Keratinocyte (primary cell): Measurements from ENCODE around the gene BTRC. TPM values are rescaled to one million over a fixed set of nuclear protein-coding genes. Genes with fewer than 3 reads are reported as not detected.

Experiments
- DNase-seq: peaks from one replicate; pipeline ENCODE4 v3.0.0-alpha.2; 2011; ENCODE audit warnings: low read depth, missing footprints, low spot score
- FAIRE-seq: peaks from 2 replicates; lab custom pipeline; 2011; peaks lifted over from hg19 to GRCh38; lab: Jason Lieb, UNC
- H2AFZ ChIP-seq: 2 replicates; pipeline ENCODE4 v1.6.0; 2012; ENCODE audit warnings: low read length, control low read depth, inconsistent platforms; ENCODE audit not compliant: control insufficient read depth
- H3K27ac ChIP-seq: 2 replicates; pipeline ENCODE4 v1.5.1; 2011; ENCODE audit warnings: low read length; ENCODE audit not compliant: control insufficient read depth, insufficient read depth
- H3K27me3 ChIP-seq: 3 replicates; pipeline ENCODE4 v1.6.0; 2011; ENCODE audit warnings: low read length; ENCODE audit not compliant: control insufficient read depth, insufficient read depth; ENCODE audit errors: extremely low read depth
- H3K36me3 ChIP-seq, 2 experiments: 2 replicates in 1 of 2; 3 replicates in 1 of 2; pipeline ENCODE4 v1.5.1; 2011; ENCODE audit warnings: low read length in 2 of 2, mild to moderate bottlenecking in 1 of 2; ENCODE audit not compliant: control insufficient read depth in 2 of 2, insufficient read depth in 2 of 2; ENCODE audit errors: extremely low read depth in 1 of 2
- H3K4me1 ChIP-seq: 3 replicates; pipeline ENCODE4 v1.5.1; 2011; ENCODE audit warnings: low read length; ENCODE audit not compliant: control insufficient read depth, insufficient read depth; ENCODE audit errors: extremely low read depth
- H3K4me2 ChIP-seq: 3 replicates; pipeline ENCODE4 v1.6.0; 2011; ENCODE audit warnings: low read depth, low read length; ENCODE audit not compliant: control insufficient read depth, insufficient read depth; ENCODE audit errors: extremely low read depth
- H3K4me3 ChIP-seq, 3 experiments: fragments of 200-600 bp in 1 of 3; sonication (generic) in 1 of 3; 2 replicates in 2 of 3; 3 replicates in 1 of 3; pipeline ENCODE4 v1.5.1; 2011 to 2016; ENCODE audit warnings: low read length in 3 of 3, mild to moderate bottlenecking in 3 of 3, control low read depth in 2 of 3, inconsistent platforms in 1 of 3, low read depth in 1 of 3, mixed read lengths in 1 of 3, mixed run types in 1 of 3, moderate library complexity in 1 of 3; ENCODE audit not compliant: control insufficient read depth in 2 of 3, insufficient read depth in 2 of 3; ENCODE audit errors: extremely low read depth in 1 of 3
- H3K79me2 ChIP-seq: 2 replicates; pipeline ENCODE4 v1.6.0; 2012; ENCODE audit warnings: low read length; ENCODE audit not compliant: control insufficient read depth, insufficient read depth
- H3K9ac ChIP-seq: 3 replicates; pipeline ENCODE4 v1.6.0; 2011; ENCODE audit warnings: low read length; ENCODE audit not compliant: control insufficient read depth, insufficient read depth; ENCODE audit errors: extremely low read depth
- H3K9me1 ChIP-seq: 3 replicates; pipeline ENCODE4 v1.6.0; 2011; ENCODE audit warnings: low read length; ENCODE audit not compliant: control insufficient read depth, insufficient read depth; ENCODE audit errors: extremely low read depth
- H3K9me3 ChIP-seq: 2 replicates; pipeline ENCODE4 v1.5.1; 2012; ENCODE audit warnings: low read depth, low read length; ENCODE audit not compliant: control insufficient read depth
- H4K20me1 ChIP-seq: 3 replicates; pipeline ENCODE4 v1.6.0; 2011; ENCODE audit warnings: low read length; ENCODE audit not compliant: control insufficient read depth, insufficient read depth; ENCODE audit errors: extremely low read depth
- EZH2 ChIP-seq: IDR thresholded peaks from one replicate; pipeline ENCODE4 v1.6.1; 2012; ENCODE audit warnings: inconsistent platforms, mild to moderate bottlenecking, low read length, moderate library complexity
- dilution Hi-C: fragments of 300-500 bp; cut with MboI; formaldehyde crosslinking; loops from one replicate; pipeline ENCODE4 v1.7.0; 2020; ENCODE audit warnings: low sequenced_read_pairs; ENCODE audit not compliant: extremely low pct_ligation_motif_present
- polyA plus RNA-seq, 5 experiments: library from polyadenylated mRNA; depleted of rRNA in 3 of 5; stranded (reverse) in 3 of 5; stranded (forward) in 1 of 5; unstranded in 1 of 5; fragments of >200 nt; gene quantifications; 1 replicate in 1 of 5; 2 replicates in 3 of 5; 3 replicates in 1 of 5; pipeline versions ENCODE4 v1.2.1 to v1.2.3, GENCODE V29; 2011 to 2012; ENCODE audit warnings: missing spikeins in 2 of 5, low read depth in 1 of 5, low replicate concordance in 1 of 5
- TF ChIP-seq, protein P1 (sequence below), 3 experiments: IDR thresholded peaks in 1 of 3; conservative IDR thresholded peaks in 1 of 3; optimal IDR thresholded peaks in 1 of 3; 2 replicates in 2 of 3; 3 replicates in 1 of 3; pipeline versions ENCODE3 to v1.5.1; 2011; ENCODE audit warnings: low read length in 3 of 3, mild to moderate bottlenecking in 3 of 3, moderate library complexity in 2 of 3, control low read depth in 1 of 3, inconsistent platforms in 1 of 3; ENCODE audit not compliant: insufficient read depth in 2 of 3; ENCODE audit errors: extremely low read depth in 1 of 3

Gene BTRC
- polyA plus RNA-seq, 1 donor (not counting 4 experiments of a cell fraction or from before 2014, with no cell fraction given) = 21.7 TPM

DNA sequence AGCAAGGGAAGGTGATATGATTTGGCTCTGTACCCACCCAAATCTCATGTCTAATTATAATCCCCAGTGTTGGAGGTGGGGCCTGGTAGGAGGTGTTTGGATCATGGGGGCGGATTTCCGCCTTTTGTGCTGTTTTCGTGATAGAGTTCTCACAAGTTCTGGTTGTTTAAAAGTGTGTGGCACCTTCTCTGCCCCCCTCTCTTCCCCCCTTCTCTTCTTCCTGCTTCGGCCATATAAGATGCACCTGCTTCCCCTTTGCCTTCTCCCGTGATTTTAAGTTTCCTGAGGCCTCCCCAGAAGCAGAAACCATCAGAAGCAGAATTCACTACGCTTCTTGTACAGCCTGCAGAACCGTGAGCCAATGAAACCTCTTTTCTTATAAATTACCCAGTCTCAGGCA is 21.1 kb downstream of the BTRC start:
- no peak for FAIRE-seq

DNA sequence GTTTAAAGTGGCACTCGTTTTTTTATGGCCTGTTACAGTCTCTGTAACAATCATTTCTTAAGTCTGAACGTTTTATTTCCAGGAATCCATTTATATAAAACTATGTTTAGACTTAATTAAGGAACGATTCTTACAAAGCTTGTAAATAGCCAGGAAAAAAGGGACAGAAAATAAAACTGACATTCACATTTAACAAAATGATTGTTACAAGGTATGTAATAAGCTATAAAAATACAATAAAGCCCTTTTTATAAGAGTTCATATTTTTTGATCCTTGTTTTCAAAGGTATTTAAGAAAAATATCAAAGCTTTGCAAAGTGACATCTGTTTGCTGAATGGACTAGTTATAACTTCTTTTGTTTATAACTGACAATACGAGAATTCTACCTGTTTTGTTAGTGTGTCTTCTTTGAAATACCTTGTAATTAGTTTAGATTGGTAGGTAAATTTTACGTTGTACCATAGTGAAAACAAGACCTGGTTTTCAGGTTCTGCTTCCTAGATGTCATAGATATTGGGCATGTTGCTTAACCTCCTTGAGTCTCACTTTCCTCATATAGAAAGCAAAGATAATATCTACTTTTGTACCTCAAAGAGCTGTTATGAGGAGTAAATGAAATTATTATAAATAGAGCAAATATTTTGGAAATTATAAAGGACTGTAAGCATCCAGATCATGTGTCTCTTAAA is 25.8 kb downstream of the BTRC start:
- FAIRE-seq = no peak

More for the DNA sequence above, 21.1 kb downstream of the BTRC start:
- Histone ChIP-seq H3K4me2 (no peak overlapping the region), H3K27me3 (no peaks in the 10 kb centered on the region), H3K36me3 (no peaks in the 10 kb centered on the region), H3K9ac (no peak overlapping the region), H3K79me2 (peaks cover 2% of the 10 kb centered on the region), H3K9me3 (no peaks in the 10 kb centered on the region), H3K4me3 (no peak overlapping the region), H4K20me1 (no peaks in the 10 kb centered on the region), H3K4me1 (peaks cover 5% of the 10 kb centered on the region), H3K27ac (no peak overlapping the region), H3K9me1 (no peaks in the 10 kb centered on the region), H2AFZ (no peak overlapping the region)
- no peak for DNase-seq
- dilution Hi-C loops = no loop called here
- no peak for TF ChIP-seq EZH2
- TF ChIP-seq, protein P1, sequence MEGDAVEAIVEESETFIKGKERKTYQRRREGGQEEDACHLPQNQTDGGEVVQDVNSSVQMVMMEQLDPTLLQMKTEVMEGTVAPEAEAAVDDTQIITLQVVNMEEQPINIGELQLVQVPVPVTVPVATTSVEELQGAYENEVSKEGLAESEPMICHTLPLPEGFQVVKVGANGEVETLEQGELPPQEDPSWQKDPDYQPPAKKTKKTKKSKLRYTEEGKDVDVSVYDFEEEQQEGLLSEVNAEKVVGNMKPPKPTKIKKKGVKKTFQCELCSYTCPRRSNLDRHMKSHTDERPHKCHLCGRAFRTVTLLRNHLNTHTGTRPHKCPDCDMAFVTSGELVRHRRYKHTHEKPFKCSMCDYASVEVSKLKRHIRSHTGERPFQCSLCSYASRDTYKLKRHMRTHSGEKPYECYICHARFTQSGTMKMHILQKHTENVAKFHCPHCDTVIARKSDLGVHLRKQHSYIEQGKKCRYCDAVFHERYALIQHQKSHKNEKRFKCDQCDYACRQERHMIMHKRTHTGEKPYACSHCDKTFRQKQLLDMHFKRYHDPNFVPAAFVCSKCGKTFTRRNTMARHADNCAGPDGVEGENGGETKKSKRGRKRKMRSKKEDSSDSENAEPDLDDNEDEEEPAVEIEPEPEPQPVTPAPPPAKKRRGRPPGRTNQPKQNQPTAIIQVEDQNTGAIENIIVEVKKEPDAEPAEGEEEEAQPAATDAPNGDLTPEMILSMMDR (optimal IDR thresholded peaks at IDR 0.05 in 1 of 3, IDR thresholded peaks at IDR 0.05 in 1 of 3, conservative IDR thresholded peaks at IDR 0.05 in 1 of 3; ENCODE audit: extremely low read depth in 1 of 3, insufficient read depth in 2 of 3, low read length in 3 of 3) = no peak

More for the DNA sequence above, 25.8 kb downstream of the BTRC start:
- H3K4me3 ChIP-seq = peak overlapping the region in 2 of 3 experiments; percentile 16 to 45
- no peaks in the 10 kb centered on the region for H3K79me2 ChIP-seq
- peaks cover 16% of the 10 kb centered on the region for H3K4me1 ChIP-seq
- peak overlapping the region; percentile 13 for H2AFZ ChIP-seq
- H4K20me1 ChIP-seq = no peaks in the 10 kb centered on the region
- peak overlapping the region; percentile 50 for H3K9ac ChIP-seq
- dilution Hi-C loops = no loop called here
- no peaks in the 10 kb centered on the region for H3K27me3 ChIP-seq
- no peak for DNase-seq
- H3K36me3 ChIP-seq = no peaks in the 10 kb centered on the region
- H3K9me1 ChIP-seq = no peaks in the 10 kb centered on the region
- no peaks in the 10 kb centered on the region for H3K9me3 ChIP-seq
- no peak for TF ChIP-seq EZH2
- TF ChIP-seq, protein P1 (optimal IDR thresholded peaks at IDR 0.05 in 1 of 3, IDR thresholded peaks at IDR 0.05 in 1 of 3, conservative IDR thresholded peaks at IDR 0.05 in 1 of 3; ENCODE audit: extremely low read depth in 1 of 3, insufficient read depth in 2 of 3, low read length in 3 of 3) = no peak
- H3K27ac ChIP-seq = peak overlapping the region; percentile 71
- peak overlapping the region; percentile 62 for H3K4me2 ChIP-seq
